CD4-positive, alpha-beta T cell treated with Interleukin-17A for 4 hours (primary cell): ENCODE results near the gene RABEP1.
A peak's percentile ranks its signal among the peaks of the same experiment; 100 is the strongest.
"Not testable (repeated sequence)": the region's sequence is repeated elsewhere in the genome, so short reads cannot be mapped to it uniquely, and the experiment has no call there.

ENCODE experiments used
- DNase-seq: peaks from one replicate; pipeline ENCODE4 v3.0.0-alpha.2; 2020; ENCODE audit warnings: mixed read lengths

The RABEP1 gene

GRCh38 chr17:5281814-5282641 is at the start of gene RABEP1:
Gene RABEP1 (plus strand): TSS chr17:5282284. CDS start chr17:5282487, 203 bp downstream.
- peak; percentile 96 for DNase-seq

GRCh38 chr17:5233492-5233891 is 48.6 kb upstream of the RABEP1 start:
- DNase-seq, result not testable (repeated sequence)

GRCh38 chr17:5234645-5235576 is 47.2 kb upstream of the RABEP1 start, which contains the start of gene SCIMP:
Gene SCIMP (minus strand): TSS chr17:5234860. CDS start chr17:5234755, 105 bp downstream.
- DNase-seq, result no peak

GRCh38 chr17:5236938-5237540 is 45.0 kb upstream of the RABEP1 start:
- no peak for DNase-seq

- DNase-seq, result peak; percentile 46
Observed at GRCh38 chr17:5237541-5238016, 44.5 kb upstream of the RABEP1 start.

- no peak for DNase-seq
Observed at GRCh38 chr17:5238333-5238732, 43.8 kb upstream of the RABEP1 start.

GRCh38 chr17:5239769-5240168 is 42.3 kb upstream of the RABEP1 start:
- not testable (repeated sequence) for DNase-seq

- DNase-seq, result peak; percentile 46
Observed at GRCh38 chr17:5241861-5242671, 40.0 kb upstream of the RABEP1 start.

GRCh38 chr17:5247621-5248020 is 34.5 kb upstream of the RABEP1 start:
- no peak for DNase-seq

- DNase-seq, result no peak
Observed at GRCh38 chr17:5248821-5249479, 33.1 kb upstream of the RABEP1 start.

- peak; percentile 75 for DNase-seq
Observed at GRCh38 chr17:5249615-5250014, 32.5 kb upstream of the RABEP1 start.

GRCh38 chr17:5254414-5254813 is 27.7 kb upstream of the RABEP1 start:
- DNase-seq, result no peak

- DNase-seq, result no peak
Observed at GRCh38 chr17:5254903-5255521, 27.1 kb upstream of the RABEP1 start.

- no peak for DNase-seq
Observed at GRCh38 chr17:5257124-5257523, 25.0 kb upstream of the RABEP1 start.

GRCh38 chr17:5260542-5260941 is 21.5 kb upstream of the RABEP1 start:
- DNase-seq, result no peak

GRCh38 chr17:5262416-5262991 is 19.6 kb upstream of the RABEP1 start:
- DNase-seq, result no peak

GRCh38 chr17:5263441-5263840 is 18.6 kb upstream of the RABEP1 start:
- no peak for DNase-seq

- DNase-seq, result no peak
Observed at GRCh38 chr17:5264893-5265292, 17.2 kb upstream of the RABEP1 start.

- no peak for DNase-seq
Observed at GRCh38 chr17:5269241-5269960, 12.7 kb upstream of the RABEP1 start.

GRCh38 chr17:5272322-5272721 is 9.8 kb upstream of the RABEP1 start:
- no peak for DNase-seq
